HG03575 (cell line): Measurements from ENCODE around the gene UAP1.

Experiments used
- ATAC-seq: cut with Tn5 transposase; IDR thresholded peaks from one replicate; pipeline ENCODE4 v1.9.1; 2021; ENCODE audit not compliant: unreplicated experiment, insufficient number of reproducible peaks, low FRiP score; ENCODE audit errors: extremely low read depth

The UAP1 gene

DNA sequence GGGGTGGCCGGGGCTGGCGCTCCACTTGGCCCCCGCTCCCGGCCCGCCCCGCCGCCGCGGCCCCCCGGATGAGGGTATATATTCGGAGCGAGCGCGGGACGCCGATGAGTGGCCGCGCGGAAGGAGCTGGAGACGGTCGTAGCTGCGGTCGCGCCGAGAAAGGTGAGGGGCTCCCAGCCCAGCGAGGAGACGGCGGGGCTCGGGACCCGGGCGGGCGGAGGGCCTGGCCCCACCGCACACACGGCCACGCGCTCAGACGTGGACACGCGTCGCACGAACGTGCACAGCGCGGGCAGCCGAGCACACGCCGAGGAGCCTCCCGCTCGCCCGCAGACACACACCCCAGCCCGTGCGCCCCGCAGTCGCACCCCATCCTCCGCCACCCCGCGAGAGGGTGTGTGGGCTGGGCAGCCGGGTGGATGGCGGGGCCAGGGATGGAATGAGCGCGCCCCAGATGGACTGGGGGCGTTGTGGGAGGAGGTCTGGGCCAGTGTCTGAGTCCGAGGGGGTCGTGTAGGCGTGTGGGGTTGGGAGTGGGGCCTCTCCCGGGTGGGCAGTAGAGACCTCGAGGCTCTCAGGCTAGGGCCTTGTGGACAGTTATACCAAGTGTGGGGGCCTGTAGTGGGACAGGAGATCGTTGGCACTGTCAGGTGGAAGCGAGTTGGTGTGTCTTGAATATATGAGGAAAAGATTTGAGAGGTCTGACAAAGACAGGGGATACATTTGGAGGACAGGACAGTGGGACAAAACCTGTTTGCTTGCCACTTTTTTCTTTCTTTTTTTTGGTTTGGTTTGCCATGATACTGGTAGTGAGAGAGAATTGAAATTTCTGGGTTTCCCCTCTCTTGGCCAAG, at the start of gene UAP1:
Gene UAP1, plus strand, starts transcription at position 107 of the 854 bp plus-strand sequence. CDS start 4,347 bp downstream, outside the sequence.
- peak; percentile 0 for ATAC-seq

DNA sequence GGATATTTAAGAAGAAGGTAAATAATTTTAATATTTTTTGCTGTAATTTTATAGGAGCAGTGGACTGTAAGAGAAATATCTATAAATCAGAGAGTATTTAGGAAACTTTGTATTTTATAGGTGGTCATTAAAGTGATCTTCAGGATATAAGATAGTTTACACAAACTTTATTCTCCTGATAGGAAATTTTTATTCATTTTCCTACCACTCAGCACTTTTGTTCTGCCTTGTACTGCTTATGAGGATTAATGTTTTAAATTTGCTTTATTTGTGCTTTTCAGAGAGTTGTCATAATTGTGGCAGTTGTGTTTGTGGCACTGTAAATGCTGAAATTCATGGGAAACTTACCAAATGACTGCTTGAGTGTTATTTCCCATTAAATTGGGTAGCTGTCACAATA, 34.2 kb upstream of the UAP1 start:
- ATAC-seq, result no peak

DNA sequence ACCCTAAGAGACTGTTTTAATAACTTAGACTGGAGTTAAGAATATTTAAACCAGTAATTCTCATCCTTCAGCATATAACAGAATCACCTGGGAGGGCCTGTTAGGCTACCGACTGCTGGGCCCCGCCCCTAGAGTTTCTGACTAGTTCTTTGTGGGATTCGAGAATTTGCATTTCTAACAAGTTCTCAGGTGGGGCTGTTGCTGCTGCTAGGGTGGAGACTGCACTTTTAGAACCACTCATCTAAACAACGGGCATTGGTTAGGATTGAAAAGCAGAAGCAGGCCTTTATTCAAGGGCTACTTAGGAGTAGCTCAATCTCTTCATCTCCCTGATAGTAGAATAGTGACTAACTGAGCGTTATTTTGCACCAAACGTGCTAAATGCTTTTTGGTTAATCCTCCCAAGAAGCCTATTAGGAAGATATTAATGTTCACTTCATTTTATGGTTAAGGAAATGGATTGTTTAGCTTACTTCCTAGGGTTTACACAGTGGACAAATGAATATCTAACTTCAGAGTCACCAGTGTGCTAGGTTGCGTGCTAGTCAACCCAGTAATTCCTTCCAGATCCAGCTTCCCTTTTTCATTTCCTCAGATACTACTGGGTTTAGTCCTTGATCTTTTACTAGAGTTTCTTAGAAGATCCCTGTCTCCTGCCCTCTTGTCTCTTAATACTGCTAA, 31.1 kb upstream of the UAP1 start:
- peak; percentile 69 for ATAC-seq

DNA sequence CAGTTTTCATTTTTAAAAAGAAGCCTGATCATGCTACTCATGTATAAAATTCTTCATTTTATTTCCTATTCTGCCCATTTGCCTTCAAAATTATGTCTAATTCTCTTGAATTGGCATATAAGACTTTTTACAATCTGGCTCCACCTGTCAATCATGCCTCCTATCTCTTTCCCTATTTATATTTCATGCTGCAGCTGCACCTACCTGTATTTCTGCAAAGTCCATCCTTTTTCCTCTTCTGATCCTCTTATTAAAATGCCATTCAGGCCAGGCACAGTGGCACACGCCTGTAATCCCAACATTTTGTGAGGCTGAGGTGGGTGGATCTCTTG, 30.6 kb upstream of the UAP1 start:
- ATAC-seq, result no peak

DNA sequence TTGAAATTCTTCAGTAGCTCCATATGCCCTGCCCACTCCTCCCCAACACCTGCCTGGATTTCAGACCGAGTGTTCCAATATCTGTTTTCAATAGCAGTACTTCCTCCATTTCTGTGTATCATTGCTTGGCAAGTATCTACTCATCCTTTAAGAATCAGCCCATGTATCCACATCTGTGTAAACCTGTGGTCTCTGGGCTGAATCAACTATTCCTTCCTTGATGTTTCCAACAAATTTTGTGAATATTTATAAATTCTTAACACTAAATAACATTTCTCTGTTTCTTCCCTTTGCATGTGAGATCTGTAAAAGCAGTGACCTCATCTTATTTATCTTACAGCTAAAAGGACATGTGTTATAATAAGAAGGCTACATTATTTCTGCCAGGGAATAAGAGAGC, 26.0 kb upstream of the UAP1 start:
- ATAC-seq, result no peak

DNA sequence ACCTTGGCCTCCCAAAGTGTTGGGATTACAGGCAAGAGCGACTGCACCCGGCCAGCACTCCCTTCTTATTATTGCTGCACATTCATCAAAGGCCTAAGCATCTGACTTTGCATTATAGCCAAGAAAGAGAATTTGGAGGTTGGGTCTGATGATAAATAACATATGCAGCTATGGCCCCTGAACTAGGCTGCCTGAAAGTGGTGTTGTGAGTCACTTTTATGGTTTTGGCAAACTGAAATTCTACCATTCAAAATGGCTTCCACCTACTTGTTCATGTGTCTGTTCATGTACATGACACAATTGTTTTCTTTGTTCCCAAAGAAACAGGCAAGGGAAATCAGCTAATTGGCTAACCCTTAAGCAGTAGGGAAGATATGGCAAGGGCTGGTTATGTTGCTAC, 25.0 kb upstream of the UAP1 start:
- ATAC-seq, result no peak

DNA sequence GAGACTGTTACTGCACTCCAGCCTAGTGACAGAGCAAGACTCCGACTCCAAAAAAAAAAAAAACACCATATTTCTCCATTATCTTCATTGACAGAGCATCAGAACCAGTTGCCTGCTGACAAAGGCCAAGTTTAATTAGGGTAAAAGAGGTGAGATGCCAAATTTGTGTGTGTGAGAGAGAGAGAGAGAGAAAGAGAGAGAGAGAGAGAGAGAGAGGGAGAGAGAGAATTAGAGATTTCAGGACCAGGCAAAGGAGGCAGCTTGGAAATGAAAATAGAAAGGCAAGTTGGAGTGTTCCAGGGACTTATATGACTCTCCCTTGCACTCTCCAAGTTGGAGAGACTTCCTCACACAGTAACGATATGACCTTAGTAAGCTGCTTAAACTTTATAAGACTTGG, 24.3 kb upstream of the UAP1 start:
- no peak for ATAC-seq

DNA sequence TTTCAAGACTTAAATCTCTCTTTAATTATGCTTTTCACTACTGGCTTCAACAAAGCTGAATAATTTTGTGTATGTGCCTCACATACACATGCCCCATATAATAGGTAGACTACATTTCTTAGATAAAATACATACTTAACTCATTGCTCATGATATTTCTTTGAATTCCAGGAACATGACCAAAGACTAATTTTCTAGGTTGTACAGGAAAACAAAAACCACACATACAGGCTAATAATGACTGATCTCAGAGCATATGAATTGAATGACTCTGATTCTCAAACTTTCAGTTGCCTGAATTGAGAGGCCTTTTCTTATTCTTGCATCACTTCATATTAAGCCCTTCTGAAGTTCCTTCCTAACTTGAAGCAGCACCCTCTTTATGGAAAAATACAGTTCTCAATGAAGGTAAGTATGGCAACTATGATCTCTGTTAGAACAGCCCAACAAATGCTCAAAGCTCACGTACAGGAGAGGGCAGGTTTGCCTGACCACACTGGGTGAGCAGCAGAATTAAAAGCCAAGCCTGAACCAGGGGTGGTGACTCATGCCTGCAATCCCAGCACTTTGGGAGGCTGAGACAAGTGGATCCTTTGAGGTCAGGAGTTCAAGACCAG, 22.6 kb upstream of the UAP1 start:
- no peak for ATAC-seq

DNA sequence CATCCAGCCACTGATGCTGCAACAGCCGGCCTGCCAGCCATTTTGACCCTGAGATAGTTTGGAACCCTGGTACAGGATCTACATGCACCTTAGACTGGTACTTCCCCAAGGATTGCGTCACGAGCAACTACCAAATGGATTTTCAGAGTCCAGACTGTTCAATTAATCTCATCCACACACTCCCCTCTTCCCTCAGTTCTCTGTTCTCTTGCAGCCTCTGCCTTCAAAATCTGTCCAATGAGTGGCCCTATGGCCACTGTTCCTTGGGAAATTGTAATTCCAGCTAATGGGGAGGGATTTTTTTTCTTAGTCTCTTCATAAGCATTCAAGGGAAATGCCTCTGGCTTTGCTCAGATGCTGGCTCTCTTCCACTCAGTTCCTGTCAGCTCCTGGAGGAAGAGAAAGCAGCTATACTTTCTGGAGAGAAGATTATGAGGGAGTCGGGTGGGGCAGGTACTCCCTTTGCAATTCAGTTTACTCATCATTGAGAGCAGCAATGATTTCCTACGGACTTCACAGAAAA, 19.8 kb upstream of the UAP1 start:
- no peak for ATAC-seq

DNA sequence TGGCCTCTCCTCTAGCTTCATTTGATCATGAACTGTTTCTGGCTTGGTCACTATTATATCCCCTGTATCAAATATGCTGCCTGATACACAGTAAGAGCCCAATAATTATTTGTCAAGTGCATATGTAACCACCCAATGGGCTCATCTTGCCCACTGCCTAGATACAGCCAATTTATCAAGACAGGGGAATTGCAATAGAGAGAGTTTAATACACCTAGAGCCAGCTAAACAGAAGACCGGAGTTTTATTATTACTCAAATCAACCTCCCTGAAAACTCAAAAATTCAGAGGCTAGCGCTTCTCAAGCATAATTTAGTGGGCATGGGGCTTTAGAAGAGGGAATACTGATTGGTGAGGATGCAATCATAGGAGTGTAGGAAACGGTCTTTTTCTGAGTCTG, 18.3 kb upstream of the UAP1 start:
- ATAC-seq, result no peak

DNA sequence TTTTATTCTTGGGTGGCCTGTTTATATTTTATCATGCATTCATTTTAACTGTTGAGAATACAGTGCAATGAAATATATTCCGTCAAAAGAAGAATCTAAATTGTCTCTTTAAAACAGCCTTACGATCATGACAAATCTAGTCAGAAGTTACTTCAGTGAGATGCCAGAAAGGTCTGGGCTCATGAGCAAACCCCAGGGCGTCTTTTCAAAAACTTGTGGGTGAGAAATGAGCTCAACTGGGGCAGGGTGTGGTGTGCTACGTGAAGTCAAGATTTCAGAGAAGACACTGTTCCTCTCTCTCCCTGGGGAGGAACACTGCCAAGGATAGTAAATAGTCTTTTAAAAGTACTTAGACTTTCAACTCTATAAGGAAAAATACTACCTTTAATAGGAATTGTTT, 13.4 kb upstream of the UAP1 start:
- no peak for ATAC-seq

DNA sequence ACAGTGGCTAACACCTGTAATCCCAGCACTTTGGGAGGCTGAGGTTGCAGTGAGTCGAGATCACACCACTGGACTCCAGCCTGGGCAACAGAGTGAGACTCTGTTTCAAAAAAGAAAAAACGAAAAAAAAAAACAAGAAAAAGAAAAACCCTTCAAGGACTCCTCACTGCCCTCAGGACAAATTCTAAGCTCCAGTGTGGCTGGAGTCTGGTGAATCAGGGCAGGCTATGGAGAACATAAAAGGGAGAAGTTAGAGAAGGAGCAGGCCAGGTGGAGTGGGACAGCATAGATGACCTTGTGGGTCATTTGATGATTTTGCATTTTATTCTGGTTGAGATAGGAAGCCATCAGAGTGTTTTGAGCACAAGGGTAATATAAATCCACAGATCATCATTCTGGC, 12.5 kb upstream of the UAP1 start:
- no peak for ATAC-seq

DNA sequence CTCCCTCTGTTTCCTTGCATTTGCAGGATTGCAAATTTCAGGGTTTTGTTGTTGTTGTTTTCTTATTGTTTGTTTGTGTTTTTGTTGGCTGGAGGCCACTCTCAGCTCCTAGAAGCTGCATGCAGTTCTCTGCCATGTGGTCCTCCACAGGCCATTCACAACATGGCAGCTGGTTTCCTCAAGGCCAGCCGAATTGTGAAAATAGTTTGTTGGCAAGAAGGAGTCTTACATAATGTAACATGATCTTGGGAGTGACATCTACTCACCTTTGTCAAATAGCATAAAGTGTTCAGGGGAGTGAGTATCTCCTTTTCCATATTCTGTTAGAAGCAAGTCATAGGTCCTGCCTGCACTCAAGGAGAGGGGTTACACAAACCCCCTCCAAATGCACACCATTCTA, 10.6 kb upstream of the UAP1 start:
- ATAC-seq, result no peak

DNA sequence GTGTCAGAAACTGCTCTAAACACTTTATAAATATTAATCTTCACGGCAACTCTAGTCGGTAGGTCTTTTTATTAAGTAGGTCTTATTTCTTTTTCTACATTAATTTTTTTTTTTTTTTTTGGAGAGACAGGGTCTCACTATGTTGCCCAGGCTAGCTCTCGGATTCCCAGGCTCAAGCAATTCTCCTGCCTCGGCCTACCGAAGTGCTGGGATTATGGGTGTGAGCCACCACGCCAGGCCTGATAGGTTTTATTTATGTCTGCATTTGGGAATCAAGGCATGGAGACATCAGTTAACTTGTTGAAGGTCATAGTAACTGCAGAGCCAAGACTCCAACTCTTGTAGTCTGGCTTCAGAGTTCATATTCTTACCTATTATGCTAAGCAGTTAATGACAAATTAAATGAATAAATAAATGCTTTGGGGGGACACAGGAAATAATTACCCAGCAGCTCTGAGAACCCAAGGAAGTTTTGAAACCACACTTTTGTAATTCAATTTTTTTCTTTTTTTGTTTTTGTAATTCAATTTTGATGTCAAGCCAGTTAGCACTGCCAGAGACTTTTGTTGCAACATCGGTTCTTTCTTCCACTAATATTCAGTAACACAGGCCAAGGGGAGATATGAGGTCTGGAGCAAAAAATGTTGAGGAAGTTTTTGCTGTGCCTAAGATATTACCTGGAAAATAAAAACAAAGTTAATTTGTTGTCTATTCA, 9.4 kb upstream of the UAP1 start:
- no peak for ATAC-seq

DNA sequence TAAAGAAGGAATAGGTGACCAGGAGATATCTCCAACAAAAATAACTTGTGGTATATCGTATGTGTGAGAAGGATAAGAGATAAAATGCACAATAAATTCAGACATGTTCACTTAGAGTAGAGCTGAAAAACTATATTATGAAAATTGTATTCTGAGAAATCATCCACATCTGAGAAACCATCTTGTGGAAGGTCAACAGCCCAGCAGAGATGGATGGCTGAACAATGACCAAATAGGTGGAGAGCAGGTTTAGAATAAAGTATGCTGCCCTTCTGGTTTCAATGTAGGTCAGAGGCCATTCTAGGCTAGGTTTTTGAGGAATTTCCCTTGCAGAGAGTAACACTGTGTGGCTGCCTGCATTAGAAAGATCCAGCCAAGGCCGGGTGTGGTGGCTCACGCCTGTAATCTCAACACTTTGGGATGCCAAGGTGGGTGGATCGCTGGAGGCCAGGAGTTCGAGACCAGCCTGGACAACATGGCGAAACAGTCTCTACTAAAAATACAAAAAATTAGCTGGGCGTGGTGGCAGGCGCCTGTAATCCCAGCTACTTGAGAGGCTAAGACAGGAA, 8.8 kb upstream of the UAP1 start:
- no peak for ATAC-seq

DNA sequence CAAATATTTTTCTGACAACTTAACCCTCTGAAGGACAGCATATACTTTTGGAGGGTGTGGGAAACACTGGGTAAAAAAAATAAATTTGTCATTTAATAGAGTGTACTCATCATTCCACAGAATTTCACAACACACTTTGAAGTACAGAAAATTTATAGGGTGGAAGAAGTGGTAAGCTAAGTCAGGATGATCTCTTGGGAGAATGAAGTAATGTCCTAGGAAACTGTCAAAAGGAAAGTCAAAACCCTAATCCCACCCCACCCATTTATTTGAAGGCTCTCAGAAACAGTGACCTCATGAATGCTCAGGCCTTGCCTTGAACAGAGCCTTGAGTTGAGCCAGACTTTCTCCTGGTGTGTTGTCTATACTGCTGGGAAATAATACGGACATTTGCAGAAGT, 7.3 kb upstream of the UAP1 start:
- ATAC-seq, result no peak

DNA sequence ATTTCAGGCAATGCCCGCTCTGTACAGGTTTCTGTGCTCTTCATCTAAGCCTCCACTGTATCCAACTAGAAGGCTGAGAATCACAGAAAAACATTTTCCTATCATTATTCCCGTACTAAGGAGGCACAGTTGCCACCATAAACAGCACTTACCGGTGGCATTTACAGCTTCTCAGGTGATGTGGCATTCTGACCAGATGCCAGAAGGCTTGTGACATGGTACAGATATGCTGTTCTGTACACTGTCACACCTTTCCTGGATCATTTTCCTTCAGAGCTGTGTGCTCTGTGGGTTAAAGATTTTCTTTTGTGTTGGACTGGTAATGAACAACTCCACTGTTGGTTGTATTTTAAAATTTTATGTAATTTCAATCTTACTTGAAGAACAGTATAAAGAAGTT, 4.0 kb upstream of the UAP1 start:
- no peak for ATAC-seq

DNA sequence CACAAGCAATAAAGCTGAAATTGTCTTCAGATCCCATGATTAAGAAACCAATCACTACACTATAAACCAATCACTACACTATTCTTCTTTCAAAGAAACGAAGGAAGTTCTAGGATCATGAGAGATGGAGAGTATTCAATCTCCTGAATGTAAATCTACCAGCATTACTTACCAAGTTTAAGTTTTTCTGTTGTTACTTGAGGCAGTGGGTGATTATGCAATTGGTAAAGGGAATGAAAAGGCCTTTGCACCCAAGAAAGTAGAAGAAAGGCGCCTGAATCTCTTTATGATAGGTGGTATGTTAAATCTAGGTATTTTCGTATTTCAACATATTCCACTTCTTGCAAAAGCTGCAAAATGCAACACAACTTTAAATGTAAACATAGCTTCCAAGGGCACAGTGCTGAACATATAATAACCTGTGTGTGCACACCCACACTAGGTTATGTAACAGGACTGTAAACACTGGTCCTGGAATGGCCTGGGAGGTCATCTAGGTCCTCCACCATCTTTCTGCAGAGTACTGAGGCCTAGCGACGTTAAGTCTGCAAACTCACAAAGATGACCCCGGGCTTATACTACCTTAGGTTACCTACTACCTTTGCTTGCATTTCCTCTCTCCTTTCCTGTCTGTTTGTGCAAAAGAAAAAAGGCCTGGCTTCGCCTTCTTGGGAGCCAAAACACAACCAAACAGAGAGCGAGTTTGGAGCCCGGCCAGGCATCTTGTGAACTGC, 1.1 kb upstream of the UAP1 start:
- no peak for ATAC-seq
